DMS153 (cell line): ENCODE results near the gene PLEKHG2.

Experiments
- DNase-seq: peaks from one replicate; lab custom pipeline; 2025; lab: John Stamatoyannopoulos, UW

Gene PLEKHG2

DNA sequence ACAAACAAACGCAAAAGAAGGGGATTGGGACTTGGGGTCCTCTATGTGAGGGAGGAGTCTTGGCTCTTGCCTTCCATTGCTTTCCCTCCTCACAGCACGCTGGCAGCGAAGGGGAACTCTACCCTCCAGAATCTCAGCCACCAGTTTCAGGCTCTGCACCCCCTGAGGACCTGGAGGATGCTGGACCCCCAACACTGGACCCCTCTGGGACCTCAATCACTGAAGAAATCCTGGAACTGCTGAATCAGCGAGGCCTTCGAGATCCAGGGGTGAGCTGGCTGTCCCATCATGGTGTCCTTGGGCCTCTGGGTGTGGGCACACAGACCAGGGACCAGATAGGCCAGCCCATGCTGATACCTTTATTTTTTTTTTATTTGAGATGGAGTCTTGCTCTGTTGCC, 9.6 kb downstream of the PLEKHG2 start:
- no peak for DNase-seq

DNA sequence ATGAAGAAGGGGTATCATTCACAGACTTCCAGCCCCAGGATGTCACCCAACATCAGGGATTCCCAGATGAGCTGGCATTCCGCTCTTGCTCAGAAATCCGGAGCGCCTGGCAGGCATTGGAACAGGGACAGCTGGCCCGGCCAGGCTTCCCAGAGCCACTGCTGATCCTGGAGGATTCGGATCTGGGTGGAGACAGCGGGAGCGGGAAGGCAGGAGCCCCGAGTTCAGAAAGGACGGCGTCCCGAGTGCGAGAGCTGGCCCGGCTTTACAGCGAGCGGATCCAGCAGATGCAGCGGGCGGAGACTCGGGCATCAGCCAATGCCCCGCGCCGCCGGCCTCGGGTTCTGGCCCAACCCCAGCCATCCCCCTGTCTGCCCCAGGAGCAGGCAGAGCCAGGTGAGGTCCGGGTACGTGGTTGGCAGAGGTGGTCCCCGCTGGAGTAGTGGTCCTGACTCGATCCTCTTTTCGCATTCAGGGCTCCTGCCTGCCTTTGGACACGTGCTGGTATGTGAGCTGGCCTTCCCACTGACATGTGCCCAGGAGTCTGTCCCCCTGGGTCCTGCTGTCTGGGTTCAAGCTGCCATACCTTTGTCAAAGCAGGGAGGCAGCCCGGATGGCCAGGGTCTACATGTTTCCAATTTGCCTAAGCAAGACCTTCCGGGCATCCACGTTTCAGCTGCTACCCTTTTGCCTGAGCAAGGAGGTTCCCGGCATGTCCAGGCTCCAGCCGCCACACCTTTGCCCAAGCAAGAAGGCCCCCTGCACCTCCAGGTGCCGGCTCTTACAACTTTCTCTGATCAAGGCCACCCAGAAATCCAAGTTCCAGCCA, 11.0 kb downstream of the PLEKHG2 start:
- no peak for DNase-seq

DNA sequence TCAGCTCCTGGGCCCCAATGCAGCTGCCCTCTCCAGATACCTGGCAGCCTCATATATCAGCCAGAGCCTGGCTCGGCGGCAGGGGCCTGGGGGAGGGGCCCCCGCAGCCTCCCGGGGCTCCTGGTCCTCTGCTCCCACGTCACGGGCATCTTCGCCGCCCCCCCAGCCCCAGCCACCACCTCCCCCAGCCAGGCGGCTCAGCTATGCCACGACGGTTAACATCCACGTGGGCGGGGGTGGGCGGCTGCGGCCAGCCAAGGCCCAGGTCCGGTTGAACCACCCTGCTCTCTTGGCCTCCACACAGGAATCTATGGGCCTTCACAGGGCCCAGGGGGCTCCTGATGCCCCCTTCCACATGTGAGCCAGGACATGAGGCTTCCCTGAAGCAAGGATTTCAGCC, 12.5 kb downstream of the PLEKHG2 start:
- DNase-seq = no peak

DNA sequence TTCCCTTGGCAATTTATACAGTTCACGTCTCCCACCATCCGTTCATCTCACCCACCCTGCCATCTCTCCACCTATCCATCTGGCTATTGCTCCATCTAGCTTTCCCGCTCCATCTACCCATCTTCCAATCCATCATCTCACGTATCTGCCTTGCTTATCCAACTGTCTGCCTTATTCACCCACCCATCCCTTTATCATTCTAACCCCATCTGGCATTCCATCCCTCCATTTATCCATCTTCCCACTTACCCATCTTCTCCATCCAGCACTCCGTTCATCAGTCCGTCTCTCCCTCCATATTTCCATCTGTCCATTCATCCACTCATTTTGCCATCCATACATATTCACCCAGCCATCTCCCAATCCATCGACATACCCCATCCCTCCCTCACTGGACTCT, 13.3 kb downstream of the PLEKHG2 start:
- no peak for DNase-seq

DNA sequence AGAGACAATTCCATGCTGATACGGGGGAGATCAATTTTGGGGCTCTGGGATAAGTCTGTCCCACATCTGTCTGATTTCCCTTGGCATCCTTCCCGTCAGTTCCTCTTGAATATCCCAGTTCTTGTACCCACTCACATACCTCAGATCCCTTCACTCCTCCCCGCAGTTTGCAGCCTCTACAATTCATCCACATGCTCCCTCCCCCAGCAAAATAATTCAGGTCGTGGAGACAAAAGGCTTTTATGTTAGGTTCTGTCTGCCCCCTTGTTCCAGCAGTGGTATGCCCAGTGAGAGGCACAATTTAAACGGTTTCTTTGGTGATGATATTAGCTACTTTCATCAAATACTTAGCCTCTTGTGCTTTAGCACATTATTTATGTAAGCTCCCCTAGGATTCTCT, 13.7 kb downstream of the PLEKHG2 start:
- no peak for DNase-seq

DNA sequence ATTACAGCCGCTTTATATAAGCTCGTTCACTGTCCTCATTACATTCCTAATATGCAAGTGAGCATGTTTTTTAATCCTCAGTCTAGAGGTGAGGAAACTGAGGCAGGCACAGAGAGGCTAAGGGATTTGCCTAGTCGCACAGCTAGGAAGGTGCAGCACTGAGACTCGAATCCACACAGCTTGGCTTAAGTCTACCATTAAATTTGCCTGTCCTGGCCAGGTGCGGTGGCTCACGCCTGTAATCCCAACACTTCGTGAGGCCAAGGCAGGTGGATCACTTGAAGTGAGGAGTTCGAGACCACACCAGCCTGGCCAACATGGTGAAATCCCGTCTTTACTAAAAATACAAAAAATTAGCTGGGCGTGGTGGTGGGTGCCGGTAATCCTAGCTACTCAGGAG, 15.2 kb downstream of the PLEKHG2 start:
- no peak for DNase-seq

DNA sequence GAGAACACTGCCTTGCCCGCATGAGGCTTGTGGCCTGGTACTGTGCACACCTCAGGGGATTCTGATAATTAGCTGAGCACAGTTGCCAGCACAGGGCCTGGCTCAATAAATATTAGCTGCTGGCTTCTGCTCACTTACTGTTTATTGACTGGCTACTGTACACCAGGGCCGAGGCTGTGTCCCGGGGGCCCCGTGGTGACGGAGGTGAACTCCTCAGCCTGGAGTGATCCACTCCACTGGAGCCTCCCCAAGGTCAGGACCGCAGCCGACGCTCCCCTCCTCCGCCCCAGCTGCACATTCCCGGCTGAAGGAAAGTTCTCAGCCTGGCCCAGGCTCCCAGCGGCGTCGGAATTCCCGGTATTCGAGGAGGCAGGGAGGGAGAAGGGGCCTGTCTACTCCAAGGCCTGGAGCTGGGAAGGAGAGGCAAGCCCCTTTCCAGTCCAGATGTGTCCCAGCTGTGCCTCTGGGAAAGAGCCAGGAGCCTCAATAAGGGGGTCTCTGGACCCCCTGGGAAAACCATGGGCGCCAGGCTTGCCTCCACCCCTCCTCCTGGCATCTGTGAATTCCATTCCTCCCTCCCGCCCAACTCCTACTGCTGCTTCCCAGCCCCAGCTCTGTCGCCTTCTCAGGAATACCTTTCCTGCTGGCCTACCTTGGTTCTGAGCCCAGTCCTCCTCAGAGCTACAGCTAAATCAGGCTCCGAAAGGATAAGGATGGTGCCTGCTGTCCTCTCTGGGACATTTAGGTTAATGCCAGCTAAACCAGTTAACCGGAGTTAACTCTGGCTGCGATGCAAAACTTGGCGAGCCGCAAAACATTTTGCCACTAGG, 16.0 kb downstream of the PLEKHG2 start:
- DNase-seq = no peak

DNA sequence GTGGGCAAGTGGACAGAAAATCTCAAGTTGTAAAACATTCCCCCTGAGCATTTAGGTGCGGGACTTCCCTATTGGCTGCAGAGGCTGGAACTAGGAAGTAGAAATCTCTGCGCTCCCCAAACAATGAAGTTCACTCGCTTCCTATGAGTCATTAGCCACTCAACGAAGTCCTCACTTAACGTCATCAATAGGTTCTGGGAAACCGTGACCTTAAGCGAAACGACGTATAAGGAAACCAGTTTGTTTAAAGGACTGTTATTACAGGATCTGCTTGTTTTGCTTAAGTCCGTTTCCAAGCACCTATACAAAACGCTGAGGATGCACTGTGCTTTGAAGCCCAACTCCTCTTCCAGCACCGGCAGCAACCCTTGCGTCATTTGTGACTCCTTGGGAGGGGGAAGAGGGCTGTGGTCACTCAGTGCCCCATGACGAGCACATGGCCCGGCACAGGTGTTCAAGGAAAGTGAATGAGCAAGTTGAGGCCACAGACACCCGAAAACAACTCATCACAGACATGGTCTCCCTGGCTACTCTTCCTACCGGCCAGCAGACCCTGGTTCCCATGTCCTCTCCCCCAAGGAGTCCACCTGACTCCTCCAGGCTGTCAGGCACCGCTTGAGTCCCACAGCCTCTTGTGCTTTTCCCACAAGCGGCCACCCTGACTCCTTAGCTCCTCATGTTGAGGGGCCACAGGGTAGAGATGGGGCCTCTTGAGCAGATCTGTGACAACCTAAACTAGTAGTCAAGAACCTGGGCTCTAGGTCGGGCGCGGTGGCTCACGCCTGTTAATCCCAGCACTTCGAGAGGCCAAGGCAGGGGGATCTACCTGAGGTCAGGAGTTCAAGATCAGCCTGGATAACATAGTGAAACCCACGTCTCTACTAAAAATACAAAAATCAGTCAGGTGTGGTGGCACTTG, 18.5 kb downstream of the PLEKHG2 start:
- peak; percentile 95 for DNase-seq

DNA sequence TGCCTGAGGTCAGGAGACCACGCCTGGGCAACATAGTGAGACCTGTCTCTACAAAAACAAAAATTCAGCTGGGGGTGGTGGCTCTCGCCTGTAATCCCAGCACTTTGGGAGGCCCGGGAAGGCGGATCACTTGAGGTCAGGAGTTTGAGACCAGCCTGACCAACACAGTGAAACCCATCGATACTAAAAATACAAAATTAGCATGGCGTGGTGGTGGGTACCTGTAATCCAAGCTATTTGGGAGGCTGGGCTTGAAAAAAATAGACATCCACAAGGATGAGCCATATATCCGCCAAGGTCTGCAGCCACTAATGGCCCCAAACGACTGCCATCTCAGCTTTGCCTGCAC, 20.2 kb downstream of the PLEKHG2 start:
- no peak for DNase-seq

DNA sequence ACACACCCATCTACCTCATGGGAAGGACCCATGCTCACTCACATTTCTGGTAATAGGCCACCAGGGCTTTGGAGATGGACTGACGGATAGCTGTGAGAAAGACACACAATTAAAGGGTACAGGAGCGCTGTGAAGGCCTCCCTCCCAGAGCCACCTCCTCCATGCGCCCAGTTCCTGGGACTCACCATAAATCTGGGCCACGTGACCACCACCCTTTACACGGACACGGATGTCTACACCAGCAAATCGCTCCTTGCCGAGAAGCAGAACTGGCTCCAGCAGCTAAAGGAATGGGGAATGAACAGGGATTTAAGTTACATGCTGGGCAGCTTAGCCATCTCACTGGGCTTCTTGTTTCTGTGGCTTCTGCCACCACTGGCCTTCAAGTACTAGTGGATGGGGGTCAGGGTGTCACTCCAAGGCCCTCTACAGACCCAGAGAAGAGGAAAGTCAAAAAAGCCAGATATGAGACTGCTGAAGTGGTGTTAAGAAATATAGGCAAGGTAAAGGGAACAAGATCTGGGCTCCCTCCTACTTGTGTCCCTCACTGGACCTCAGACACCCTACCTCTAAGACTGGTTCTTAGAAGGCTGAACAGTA, 21.1 kb downstream of the PLEKHG2 start:
- DNase-seq = no peak

DNA sequence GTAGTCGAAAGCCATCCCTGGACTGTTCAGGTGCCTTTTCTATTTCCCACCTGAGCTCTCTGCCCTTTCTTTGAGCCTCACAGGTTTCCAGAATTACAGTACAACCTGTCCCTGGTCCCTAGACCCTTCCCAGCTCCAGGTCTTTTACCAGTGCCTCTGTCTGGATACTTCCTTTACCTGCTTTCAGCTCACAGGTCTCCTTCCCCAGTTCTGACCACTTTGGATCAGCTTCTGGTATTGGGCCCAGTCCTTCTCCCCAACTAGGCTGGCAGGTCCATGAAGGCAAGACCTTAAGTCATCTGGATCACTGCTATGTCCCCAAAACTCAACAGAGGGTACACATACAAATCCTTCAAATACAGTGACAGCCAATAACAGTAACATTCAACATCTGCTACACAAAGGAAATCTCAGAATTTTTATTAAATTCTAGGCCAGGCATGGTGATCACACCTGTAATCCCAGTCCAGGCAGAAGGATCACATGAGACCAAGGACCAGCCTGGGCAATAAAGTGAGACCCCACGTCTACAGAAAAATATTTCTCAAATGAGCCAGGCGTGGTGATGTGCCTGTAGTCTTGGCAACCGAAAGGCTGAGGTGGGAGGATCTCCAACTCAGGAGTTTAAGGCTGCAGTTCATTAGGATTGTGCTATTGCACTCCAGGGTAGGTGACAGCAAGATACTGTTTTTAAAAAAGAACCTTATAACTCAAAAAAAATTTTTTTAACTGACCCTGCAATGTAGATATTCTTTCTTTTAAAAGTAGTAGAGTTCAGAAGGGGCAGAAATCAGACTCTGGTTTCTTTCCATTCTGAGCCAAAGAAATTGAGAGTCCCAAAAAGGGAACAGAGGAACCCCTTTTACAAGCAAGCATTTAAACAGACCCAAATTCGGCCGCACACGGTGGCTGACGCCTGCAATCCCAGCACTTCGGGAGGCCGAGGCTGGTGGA, 21.9 kb downstream of the PLEKHG2 start:
- no peak for DNase-seq

DNA sequence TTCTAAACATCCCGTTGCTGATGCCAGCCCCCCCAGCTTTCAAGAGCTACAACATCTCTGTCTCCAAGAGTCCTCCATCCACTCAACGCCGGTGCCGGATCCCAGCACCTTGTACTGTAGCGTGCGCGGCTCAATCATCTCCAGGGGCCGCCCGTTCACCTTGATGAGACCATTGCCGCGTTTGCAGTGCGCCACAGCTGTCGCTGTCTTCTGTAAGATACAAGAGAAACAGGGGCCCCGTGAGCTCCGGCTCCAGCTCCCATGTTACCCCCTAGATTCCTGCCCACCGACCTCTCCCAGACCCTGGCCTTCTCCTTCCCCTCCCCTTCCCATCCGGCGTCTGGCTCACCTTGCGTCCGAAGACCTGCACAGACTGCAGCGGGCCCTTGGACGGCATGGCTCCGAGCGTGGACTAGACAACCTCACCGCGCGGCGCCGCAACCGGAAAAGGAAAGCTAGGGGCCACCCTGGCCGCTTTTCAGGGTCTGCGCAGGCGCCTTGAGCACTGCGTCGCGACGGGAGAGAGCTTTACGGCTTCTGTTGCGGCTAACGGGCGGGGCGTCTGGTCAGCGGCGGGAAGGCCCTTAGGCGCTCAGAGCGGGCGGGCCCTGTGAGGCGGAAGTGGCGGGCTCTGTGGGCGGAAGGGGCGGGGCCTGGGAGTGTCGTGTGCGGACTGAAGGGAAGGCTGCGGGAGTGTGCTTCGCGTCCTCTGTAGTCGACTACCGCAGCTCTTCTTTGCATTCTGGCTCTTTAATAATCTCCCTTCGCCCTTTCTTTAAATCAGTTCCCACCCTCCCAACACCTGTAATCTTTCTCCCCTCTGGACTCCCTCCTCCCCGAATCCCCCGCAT, 23.3 kb downstream of the PLEKHG2 start, which contains the start of gene RPS16:
Gene RPS16 (minus strand): TSS at position 451 of the 851 bp plus-strand sequence. CDS start 54 bp downstream, at position 397.
- DNase-seq = peak; percentile 98

DNA sequence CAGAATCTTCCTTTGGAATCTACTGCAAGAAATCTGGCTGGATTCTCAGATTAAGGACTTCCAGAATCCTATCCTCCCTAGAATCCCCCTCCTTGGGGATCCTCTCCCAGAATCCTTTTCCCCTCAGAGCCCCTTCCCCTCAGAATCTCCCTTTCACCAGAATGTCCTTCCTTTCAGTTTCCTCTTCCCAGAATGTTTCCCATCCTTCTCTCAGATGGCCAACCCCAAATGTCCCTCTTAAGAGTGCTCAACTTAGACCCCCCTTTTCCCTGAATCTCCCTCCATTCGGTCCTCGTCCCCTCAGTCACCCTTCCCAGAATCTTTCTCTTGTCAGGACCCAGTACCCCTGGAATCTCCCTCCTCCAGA, 23.9 kb downstream of the PLEKHG2 start:
- DNase-seq = no peak

DNA sequence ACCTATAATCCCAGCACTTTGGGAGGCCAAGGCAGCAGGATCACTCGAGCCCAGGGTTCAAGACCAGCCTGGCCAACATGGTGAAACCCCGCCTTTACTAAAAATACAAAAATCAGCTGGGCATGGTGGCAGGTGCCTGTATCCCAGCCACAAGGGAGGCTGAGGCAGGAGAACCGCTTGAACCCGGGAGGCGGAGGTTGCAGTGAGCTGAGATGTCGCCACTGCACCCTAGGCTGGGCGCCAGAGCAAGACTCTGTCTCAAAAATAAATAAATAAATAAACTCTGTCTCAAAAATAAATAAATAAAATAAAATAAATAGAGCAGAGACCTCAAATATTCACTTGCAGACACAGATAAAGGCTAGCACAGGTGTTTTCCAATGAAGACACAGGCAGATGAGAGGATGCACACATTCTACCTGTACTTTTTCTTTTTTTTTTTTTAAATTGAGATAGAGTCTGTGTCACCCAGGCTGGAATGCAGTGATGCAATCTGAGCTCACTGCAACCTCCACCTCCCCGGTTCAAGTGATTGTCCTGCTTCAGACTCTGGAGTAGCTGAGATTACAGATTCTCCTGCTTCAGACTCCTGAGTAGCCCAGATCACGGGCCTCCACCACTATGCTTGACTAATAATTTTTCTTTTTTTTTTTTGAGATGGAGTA, 25.9 kb downstream of the PLEKHG2 start:
- no peak for DNase-seq

DNA sequence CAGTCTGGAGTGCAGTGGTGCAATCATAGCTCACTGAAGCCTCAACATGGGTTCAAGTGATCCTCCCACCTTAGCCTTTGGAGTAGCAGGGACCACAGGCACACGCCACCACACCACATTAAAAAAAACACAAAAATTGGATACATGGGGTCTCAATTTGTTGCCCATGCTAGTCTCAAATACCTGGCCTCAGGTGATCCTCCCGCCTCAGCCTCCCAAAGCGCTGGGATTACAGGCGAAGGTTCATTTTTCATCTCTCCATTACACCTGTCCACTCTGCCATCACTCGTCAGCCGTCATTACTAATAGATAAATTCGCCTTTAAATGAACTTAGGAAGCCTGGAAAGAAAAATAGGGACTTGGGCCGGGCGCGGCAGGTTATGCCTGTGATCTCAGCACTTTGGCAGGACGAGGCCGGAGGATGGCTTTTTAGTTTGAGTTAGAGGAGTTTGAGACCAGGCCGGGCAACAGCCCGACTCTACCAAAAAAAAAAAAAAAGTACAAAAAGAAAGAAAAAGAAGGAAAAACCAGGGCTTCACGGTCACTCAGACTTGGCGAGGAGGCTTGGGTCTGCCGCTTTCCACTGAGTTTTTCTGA, 32.2 kb downstream of the PLEKHG2 start:
- no peak for DNase-seq

DNA sequence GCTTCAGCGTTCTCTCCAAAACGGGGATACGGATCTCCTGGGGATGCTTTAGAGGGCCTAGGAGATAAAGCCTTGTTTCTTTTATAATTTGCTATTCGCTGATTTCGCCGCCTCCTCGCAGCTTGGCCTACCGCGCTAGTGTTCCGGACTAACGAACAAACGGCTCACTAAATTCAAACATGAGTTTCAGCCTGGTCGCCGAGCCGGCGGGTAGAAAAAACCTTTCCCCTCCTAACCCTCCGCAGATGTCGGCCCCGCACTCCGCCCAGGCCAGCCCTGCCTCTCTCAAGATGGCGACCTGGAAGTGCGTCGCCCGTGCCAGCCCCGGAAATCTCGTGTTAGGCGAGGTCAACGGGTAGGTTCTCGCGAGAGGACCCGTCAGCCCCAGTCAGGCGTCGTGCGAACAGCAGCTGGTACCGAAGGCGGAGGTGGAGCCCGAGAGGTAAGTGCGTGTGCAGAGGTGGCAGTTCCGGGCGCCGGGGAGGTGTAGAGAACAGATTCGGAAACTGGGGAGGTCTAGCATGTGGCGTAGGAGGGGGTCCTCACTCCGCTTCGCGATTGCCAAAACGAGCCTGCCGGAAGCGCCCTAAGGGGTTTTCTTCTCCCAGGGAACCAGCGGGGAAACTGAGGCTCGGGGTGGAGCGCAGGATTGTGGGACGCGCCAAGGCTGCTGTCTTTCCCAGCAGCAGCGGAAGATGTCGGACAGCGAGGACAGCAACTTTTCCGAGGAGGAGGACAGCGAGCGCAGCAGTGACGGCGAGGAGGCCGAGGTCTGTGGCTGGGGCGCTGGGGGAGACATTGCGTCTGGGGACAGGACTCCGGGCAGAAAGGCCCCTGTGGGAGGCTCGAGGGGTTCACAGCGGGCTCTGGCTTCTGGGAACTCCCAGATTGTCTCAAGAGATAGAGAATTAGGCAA, 33.0 kb downstream of the PLEKHG2 start, which contains the start of gene SUPT5H:
Gene SUPT5H (plus strand): TSS at position 387 of the 916 bp plus-strand sequence. CDS start 309 bp downstream, at position 696.
- peak; percentile 96 for DNase-seq

DNA sequence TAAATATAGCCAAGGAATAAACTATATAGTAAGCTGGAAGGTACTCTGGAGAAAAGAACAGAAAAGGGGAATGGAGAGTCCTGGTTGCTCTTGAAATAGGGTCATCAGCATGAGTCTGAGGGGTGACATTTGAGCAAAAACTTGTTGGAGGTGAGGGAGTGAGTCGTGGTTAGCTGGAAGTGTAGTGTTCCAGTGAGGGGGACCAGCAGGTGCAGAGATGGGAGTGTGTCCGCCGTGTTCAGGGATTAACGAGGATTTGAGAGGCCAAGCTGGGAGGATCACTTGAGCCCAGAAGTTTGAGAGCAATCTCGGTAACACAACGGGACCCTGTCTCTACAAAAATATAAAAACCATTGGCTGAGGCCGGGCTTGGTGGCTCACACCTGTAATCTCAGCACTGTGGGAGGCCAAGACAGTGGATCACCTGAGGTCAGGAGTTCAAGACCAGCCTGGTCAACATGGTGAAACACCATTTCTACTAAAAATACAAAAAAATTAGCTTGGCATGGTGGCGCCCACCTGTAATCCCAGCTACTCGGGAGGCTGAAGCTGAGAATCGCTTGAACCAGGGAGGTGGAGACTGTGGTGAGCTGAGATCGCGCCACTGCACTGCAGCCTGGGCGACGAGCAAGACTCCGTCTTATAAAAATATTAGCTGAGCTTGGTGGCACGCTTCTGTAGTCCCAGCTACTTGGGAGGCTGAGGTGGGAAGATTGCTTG, 34.1 kb downstream of the PLEKHG2 start:
- DNase-seq = no peak
